H1 (cell line): ENCODE measurements around the gene PRKCA.

Source experiments
- CEBPB ChIP-seq: IDR thresholded peaks from 2 replicates; pipeline ENCODE4 v1.6.1; 2012; ENCODE audit warnings: low read depth, low read length
- EP300 ChIP-seq, 2 experiments: IDR thresholded peaks; 1 replicate in 1 of 2; 2 replicates in 1 of 2; pipeline ENCODE4 v1.6.1; 2011 to 2012; ENCODE audit warnings: low read depth in 2 of 2, low read length in 2 of 2, mild to moderate bottlenecking in 2 of 2, borderline replicate concordance in 1 of 2, inconsistent platforms in 1 of 2, moderate library complexity in 1 of 2
- EZH2 ChIP-seq: fragments of 200-600 bp; sonication (generic); IDR thresholded peaks from 2 replicates; pipeline ENCODE4 v1.7.1; 2012; ENCODE audit warnings: low read depth, mild to moderate bottlenecking, moderate library complexity, low read length, inconsistent platforms; ENCODE audit not compliant: severe bottlenecking
- POLR2AphosphoS5 ChIP-seq: IDR thresholded peaks from 2 replicates; pipeline ENCODE4 v1.6.1; 2011; ENCODE audit warnings: low read depth, low read length
- RAD21 ChIP-seq, 2 experiments: IDR thresholded peaks in 1 of 2; conservative IDR thresholded peaks in 1 of 2; 2 replicates each; pipeline ENCODE4 v1.6.1; 2011; ENCODE audit warnings: low read depth in 2 of 2, low read length in 2 of 2, improper control_type of control experiment in 1 of 2, inconsistent platforms in 1 of 2, mild to moderate bottlenecking in 1 of 2, moderate library complexity in 1 of 2
- RNF2 ChIP-seq: fragments of 200-900, 300-1000 bp; sonication (generic); IDR thresholded peaks from 2 replicates; pipeline ENCODE4 v1.7.1; 2016; ENCODE audit warnings: borderline replicate concordance, low read depth, mild to moderate bottlenecking, antibody characterized with exemption, low read length; ENCODE audit not compliant: poor library complexity, severe bottlenecking; ENCODE audit errors: missing control alignments
- RXRA ChIP-seq: IDR thresholded peaks from 2 replicates; pipeline ENCODE4 v1.6.1; 2011; ENCODE audit warnings: low read depth, mild to moderate bottlenecking, low read length, moderate library complexity; ENCODE audit not compliant: insufficient read depth
- SP2 ChIP-seq: IDR thresholded peaks from 2 replicates; pipeline ENCODE4 v1.6.1; 2012; ENCODE audit warnings: mild to moderate bottlenecking, low read length, inconsistent platforms
- SUZ12 ChIP-seq: fragments of 200-600 bp; sonication (generic); IDR thresholded peaks from 2 replicates; pipeline ENCODE4 v1.6.1; 2012; ENCODE audit warnings: mild to moderate bottlenecking, inconsistent platforms, low read length, moderate library complexity, mixed read lengths
- TAF1 ChIP-seq: IDR thresholded peaks from 2 replicates; pipeline ENCODE4 v1.6.1; 2011; ENCODE audit warnings: mild to moderate bottlenecking, low read depth, low read length
- TCF12 ChIP-seq: IDR thresholded peaks from 2 replicates; pipeline ENCODE4 v1.6.1; 2011; ENCODE audit warnings: low read depth, mild to moderate bottlenecking, low read length
- ZNF274 ChIP-seq: IDR thresholded peaks from 2 replicates; pipeline ENCODE4 v1.7.0; 2012; ENCODE audit warnings: low read length, borderline replicate concordance; ENCODE audit errors: extremely low read depth
- TF ChIP-seq, protein P1 (sequence below), 3 experiments: IDR thresholded peaks; 1 replicate in 2 of 3; 2 replicates in 1 of 3; pipeline versions ENCODE4 v1.5.1 to v1.6.1; 2011; ENCODE audit warnings: low read length in 3 of 3, mild to moderate bottlenecking in 3 of 3, inconsistent platforms in 2 of 3, low read depth in 1 of 3, moderate library complexity in 1 of 3; ENCODE audit not compliant: insufficient read depth in 1 of 3; ENCODE audit errors: control extremely low read depth in 1 of 3
- TF ChIP-seq, protein P2 (sequence below): IDR thresholded peaks from 2 replicates; pipeline ENCODE4 v1.6.1; 2012; ENCODE audit warnings: inconsistent platforms

- TF ChIP-seq POLR2AphosphoS5: no peak
- TF ChIP-seq, protein P1, sequence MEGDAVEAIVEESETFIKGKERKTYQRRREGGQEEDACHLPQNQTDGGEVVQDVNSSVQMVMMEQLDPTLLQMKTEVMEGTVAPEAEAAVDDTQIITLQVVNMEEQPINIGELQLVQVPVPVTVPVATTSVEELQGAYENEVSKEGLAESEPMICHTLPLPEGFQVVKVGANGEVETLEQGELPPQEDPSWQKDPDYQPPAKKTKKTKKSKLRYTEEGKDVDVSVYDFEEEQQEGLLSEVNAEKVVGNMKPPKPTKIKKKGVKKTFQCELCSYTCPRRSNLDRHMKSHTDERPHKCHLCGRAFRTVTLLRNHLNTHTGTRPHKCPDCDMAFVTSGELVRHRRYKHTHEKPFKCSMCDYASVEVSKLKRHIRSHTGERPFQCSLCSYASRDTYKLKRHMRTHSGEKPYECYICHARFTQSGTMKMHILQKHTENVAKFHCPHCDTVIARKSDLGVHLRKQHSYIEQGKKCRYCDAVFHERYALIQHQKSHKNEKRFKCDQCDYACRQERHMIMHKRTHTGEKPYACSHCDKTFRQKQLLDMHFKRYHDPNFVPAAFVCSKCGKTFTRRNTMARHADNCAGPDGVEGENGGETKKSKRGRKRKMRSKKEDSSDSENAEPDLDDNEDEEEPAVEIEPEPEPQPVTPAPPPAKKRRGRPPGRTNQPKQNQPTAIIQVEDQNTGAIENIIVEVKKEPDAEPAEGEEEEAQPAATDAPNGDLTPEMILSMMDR (IDR thresholded peaks at IDR 0.05; ENCODE audit: control extremely low read depth in 1 of 3, insufficient read depth in 1 of 3, low read depth in 1 of 3, low read length in 3 of 3): no peak
- no peak for TF ChIP-seq RNF2
- no peak for TF ChIP-seq EZH2
- no peak for TF ChIP-seq RXRA
- TF ChIP-seq ZNF274: no peak
- no peak for TF ChIP-seq TAF1
- no peak for TF ChIP-seq SP2
- TF ChIP-seq TCF12: no peak
- no peak for TF ChIP-seq SUZ12
- no peak for TF ChIP-seq CEBPB
- TF ChIP-seq, protein P2, sequence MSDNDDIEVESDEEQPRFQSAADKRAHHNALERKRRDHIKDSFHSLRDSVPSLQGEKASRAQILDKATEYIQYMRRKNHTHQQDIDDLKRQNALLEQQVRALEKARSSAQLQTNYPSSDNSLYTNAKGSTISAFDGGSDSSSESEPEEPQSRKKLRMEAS: no peak
- TF ChIP-seq RAD21 (IDR thresholded peaks at IDR 0.05 in 1 of 2, conservative IDR thresholded peaks at IDR 0.05 in 1 of 2; ENCODE audit: low read depth in 2 of 2, low read length in 2 of 2): no peak
- TF ChIP-seq EP300 (IDR thresholded peaks at IDR 0.05; ENCODE audit: borderline replicate concordance in 1 of 2, low read depth in 2 of 2, low read length in 2 of 2): no peak
Measured at GRCh38 chr17:66331038-66331816, 28.8 kb downstream of the PRKCA start.
